NCI-H510A (cell line): ENCODE measurements around the gene GPR173.

Source experiments
- DNase-seq: peaks from one replicate; lab custom pipeline; 2025; lab: John Stamatoyannopoulos, UW

GPR173 gene

GRCh38 chrX:53048169-53049126 lies at the start of gene GPR173:
TSS of gene GPR173 (plus strand) at chrX:53048789. CDS start at chrX:53076622, 27,833 bp downstream.
- DNase-seq: peak; percentile 49

GRCh38 chrX:53000447-53001135 lies 48.0 kb upstream of the GPR173 start:
- no peak for DNase-seq

GRCh38 chrX:53001958-53002357 lies 46.6 kb upstream of the GPR173 start:
- no peak for DNase-seq

GRCh38 chrX:53003111-53003510 lies 45.5 kb upstream of the GPR173 start:
- DNase-seq: no peak

GRCh38 chrX:53004038-53004437 lies 44.6 kb upstream of the GPR173 start:
- no peak for DNase-seq

GRCh38 chrX:53004811-53005210 lies 43.8 kb upstream of the GPR173 start:
- DNase-seq: no peak

GRCh38 chrX:53005327-53005726 lies 43.3 kb upstream of the GPR173 start:
- DNase-seq: no peak

GRCh38 chrX:53009032-53009431 lies 39.6 kb upstream of the GPR173 start:
- no peak for DNase-seq

GRCh38 chrX:53013291-53013690 lies 35.3 kb upstream of the GPR173 start:
- DNase-seq: no peak

- no peak for DNase-seq
Observed at GRCh38 chrX:53018627-53019026, 30.0 kb upstream of the GPR173 start.

GRCh38 chrX:53022381-53022780 lies 26.2 kb upstream of the GPR173 start:
- no peak for DNase-seq

GRCh38 chrX:53028678-53029077 lies 19.9 kb upstream of the GPR173 start:
- DNase-seq: no peak

GRCh38 chrX:53031380-53031779 lies 17.2 kb upstream of the GPR173 start:
- DNase-seq: no peak

GRCh38 chrX:53036149-53036548 lies 12.4 kb upstream of the GPR173 start:
- DNase-seq: no peak

- DNase-seq: no peak
Observed at GRCh38 chrX:53039236-53039635, 9.4 kb upstream of the GPR173 start.

- DNase-seq: no peak
Observed at GRCh38 chrX:53044995-53045394, 3.6 kb upstream of the GPR173 start.

- DNase-seq: no peak
Observed at GRCh38 chrX:53047228-53047627, 1.4 kb upstream of the GPR173 start.

GRCh38 chrX:53049127-53049517 lies 533 bp downstream of the GPR173 start:
- DNase-seq: no peak

- no peak for DNase-seq
Observed at GRCh38 chrX:53050841-53051240, 2.3 kb downstream of the GPR173 start.

- no peak for DNase-seq
Observed at GRCh38 chrX:53055244-53055849, 6.8 kb downstream of the GPR173 start.

GRCh38 chrX:53056292-53056691 lies 7.7 kb downstream of the GPR173 start:
- no peak for DNase-seq

- DNase-seq: no peak
Observed at GRCh38 chrX:53065104-53065503, 16.5 kb downstream of the GPR173 start.

- no peak for DNase-seq
Observed at GRCh38 chrX:53071064-53071463, 22.5 kb downstream of the GPR173 start.
